Measurements from ENCODE around the gene LRP1-AS.

Gene LRP1-AS

GRCh38 chr12:57161491-57161890, 14.1 kb upstream of the LRP1-AS start:
- Histone ChIP-seq H3K4me1 (ENCODE audit: control insufficient read depth, low read depth, low read length) (no peaks in the 10 kb centered on the region), H2AK5ac (ENCODE audit: low read length) (no peak overlapping the region), H2BK120ac (ENCODE audit: low read depth, low read length) (no peak overlapping the region), H3K79me2 (ENCODE audit: control insufficient read depth, insufficient read depth, low read length) (no peaks in the 10 kb centered on the region), H3K27me3 (ENCODE audit: insufficient read depth, low read length, poor library complexity) (no peaks in the 10 kb centered on the region), H3K4me2 (ENCODE audit: low read length) (no peak overlapping the region), H3K23ac (ENCODE audit: low read length) (no peak overlapping the region), H4K5ac (ENCODE audit: low read length) (no peak overlapping the region), H3K4ac (ENCODE audit: low read depth, low read length) (no peak overlapping the region), H3K79me1 (ENCODE audit: low read length) (no peaks in the 10 kb centered on the region), H3K27ac (ENCODE audit: low read depth, low read length) (no peak overlapping the region), H3K18ac (ENCODE audit: low read length) (no peak overlapping the region), H3K56ac (ENCODE audit: low read length) (no peak overlapping the region), H2BK5ac (ENCODE audit: low read length) (no peak overlapping the region), H3K4me3 (ENCODE audit: low read length) (no peak overlapping the region), H4K8ac (ENCODE audit: low read depth, low read length) (no peak overlapping the region), H3K36me3 (ENCODE audit: control insufficient read depth, insufficient read depth, low read length) (peaks cover 29% of the 10 kb centered on the region), H2BK15ac (replicated peaks; ENCODE audit: low read depth) (no peak overlapping the region), H3K9ac (ENCODE audit: low read length) (no peak overlapping the region)
- no peak for DNase-seq
- WGBS (ENCODE audit: extremely low coverage, insufficient coverage, low lambda C conversion rate), result no CpG with 5 or more reads among the region's 7 CpGs

DNA sequence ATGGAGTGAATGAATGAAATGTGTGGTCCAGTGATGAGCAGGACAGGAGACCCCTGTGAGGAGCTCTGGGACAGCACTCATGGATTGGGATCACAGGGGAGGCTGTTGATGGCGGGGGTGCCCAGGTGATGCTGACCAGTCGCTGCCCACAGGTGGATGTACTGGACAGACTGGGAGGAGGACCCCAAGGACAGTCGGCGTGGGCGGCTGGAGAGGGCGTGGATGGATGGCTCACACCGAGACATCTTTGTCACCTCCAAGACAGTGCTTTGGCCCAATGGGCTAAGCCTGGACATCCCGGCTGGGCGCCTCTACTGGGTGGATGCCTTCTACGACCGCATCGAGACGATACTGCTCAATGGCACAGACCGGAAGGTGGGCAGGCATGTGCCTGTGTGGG, 13.3 kb upstream of the LRP1-AS start:
- no peaks in the 10 kb centered on the region for H3K4me1 ChIP-seq (ENCODE audit: control insufficient read depth, low read depth, low read length)
- no peak for DNase-seq
- H2BK15ac ChIP-seq (replicated peaks; ENCODE audit: low read depth), result no peak overlapping the region
- H3K23ac ChIP-seq (ENCODE audit: low read length), result no peak overlapping the region
- no peak overlapping the region for H4K8ac ChIP-seq (ENCODE audit: low read depth, low read length)
- H4K5ac ChIP-seq (ENCODE audit: low read length), result no peak overlapping the region
- no peak overlapping the region for H3K56ac ChIP-seq (ENCODE audit: low read length)
- no CpG with 5 or more reads among the region's 14 CpGs for WGBS (ENCODE audit: extremely low coverage, insufficient coverage, low lambda C conversion rate)
- H3K4ac ChIP-seq (ENCODE audit: low read depth, low read length), result no peak overlapping the region
- H3K79me1 ChIP-seq (ENCODE audit: low read length), result no peaks in the 10 kb centered on the region
- H3K27me3 ChIP-seq (ENCODE audit: insufficient read depth, low read length, poor library complexity), result no peaks in the 10 kb centered on the region
- H2AK5ac ChIP-seq (ENCODE audit: low read length), result no peak overlapping the region
- H3K9ac ChIP-seq (ENCODE audit: low read length), result no peak overlapping the region
- no peak overlapping the region for H3K18ac ChIP-seq (ENCODE audit: low read length)
- H3K4me2 ChIP-seq (ENCODE audit: low read length), result no peak overlapping the region
- H3K4me3 ChIP-seq (ENCODE audit: low read length), result no peak overlapping the region
- H3K27ac ChIP-seq (ENCODE audit: low read depth, low read length), result no peak overlapping the region
- H2BK120ac ChIP-seq (ENCODE audit: low read depth, low read length), result no peak overlapping the region
- H3K36me3 ChIP-seq (ENCODE audit: control insufficient read depth, insufficient read depth, low read length), result peaks cover 28% of the 10 kb centered on the region
- no peak overlapping the region for H2BK5ac ChIP-seq (ENCODE audit: low read length)
- H3K79me2 ChIP-seq (ENCODE audit: control insufficient read depth, insufficient read depth, low read length), result no peaks in the 10 kb centered on the region

GRCh38 chr12:57160040-57160439, 12.6 kb upstream of the LRP1-AS start:
- H3K4ac ChIP-seq (ENCODE audit: low read depth, low read length), result no peak overlapping the region
- no peak overlapping the region for H2BK5ac ChIP-seq (ENCODE audit: low read length)
- no peak overlapping the region for H4K5ac ChIP-seq (ENCODE audit: low read length)
- no CpG with 5 or more reads among the region's 4 CpGs for WGBS (ENCODE audit: extremely low coverage, insufficient coverage, low lambda C conversion rate)
- no peaks in the 10 kb centered on the region for H3K4me1 ChIP-seq (ENCODE audit: control insufficient read depth, low read depth, low read length)
- no peak for DNase-seq
- no peak overlapping the region for H3K23ac ChIP-seq (ENCODE audit: low read length)
- no peaks in the 10 kb centered on the region for H3K79me1 ChIP-seq (ENCODE audit: low read length)
- no peak overlapping the region for H4K8ac ChIP-seq (ENCODE audit: low read depth, low read length)
- H3K4me2 ChIP-seq (ENCODE audit: low read length), result no peak overlapping the region
- H3K56ac ChIP-seq (ENCODE audit: low read length), result no peak overlapping the region
- H3K79me2 ChIP-seq (ENCODE audit: control insufficient read depth, insufficient read depth, low read length), result no peaks in the 10 kb centered on the region
- H2AK5ac ChIP-seq (ENCODE audit: low read length), result no peak overlapping the region
- H3K27me3 ChIP-seq (ENCODE audit: insufficient read depth, low read length, poor library complexity), result no peaks in the 10 kb centered on the region
- H3K9ac ChIP-seq (ENCODE audit: low read length), result no peak overlapping the region
- H2BK15ac ChIP-seq (replicated peaks; ENCODE audit: low read depth), result no peak overlapping the region
- no peak overlapping the region for H2BK120ac ChIP-seq (ENCODE audit: low read depth, low read length)
- H3K18ac ChIP-seq (ENCODE audit: low read length), result no peak overlapping the region
- no peak overlapping the region for H3K27ac ChIP-seq (ENCODE audit: low read depth, low read length)
- peaks cover 31% of the 10 kb centered on the region for H3K36me3 ChIP-seq (ENCODE audit: control insufficient read depth, insufficient read depth, low read length)
- no peak overlapping the region for H3K4me3 ChIP-seq (ENCODE audit: low read length)

GRCh38 chr12:57159311-57159710, 11.9 kb upstream of the LRP1-AS start:
- no peak for DNase-seq
- Histone ChIP-seq H3K36me3 (ENCODE audit: control insufficient read depth, insufficient read depth, low read length) (peaks cover 33% of the 10 kb centered on the region), H3K23ac (ENCODE audit: low read length) (no peak overlapping the region), H3K4me3 (ENCODE audit: low read length) (no peak overlapping the region), H3K9ac (ENCODE audit: low read length) (no peak overlapping the region), H3K18ac (ENCODE audit: low read length) (no peak overlapping the region), H3K4me2 (ENCODE audit: low read length) (no peak overlapping the region), H2BK15ac (replicated peaks; ENCODE audit: low read depth) (no peak overlapping the region), H3K27ac (ENCODE audit: low read depth, low read length) (no peak overlapping the region), H2BK120ac (ENCODE audit: low read depth, low read length) (no peak overlapping the region), H3K4ac (ENCODE audit: low read depth, low read length) (no peak overlapping the region), H2BK5ac (ENCODE audit: low read length) (no peak overlapping the region), H2AK5ac (ENCODE audit: low read length) (no peak overlapping the region), H3K56ac (ENCODE audit: low read length) (no peak overlapping the region), H3K79me1 (ENCODE audit: low read length) (no peaks in the 10 kb centered on the region), H4K8ac (ENCODE audit: low read depth, low read length) (no peak overlapping the region), H3K79me2 (ENCODE audit: control insufficient read depth, insufficient read depth, low read length) (no peaks in the 10 kb centered on the region), H3K4me1 (ENCODE audit: control insufficient read depth, low read depth, low read length) (no peaks in the 10 kb centered on the region), H3K27me3 (ENCODE audit: insufficient read depth, low read length, poor library complexity) (no peaks in the 10 kb centered on the region), H4K5ac (ENCODE audit: low read length) (no peak overlapping the region)
- WGBS (ENCODE audit: extremely low coverage, insufficient coverage, low lambda C conversion rate), result no CpG with 5 or more reads among the region's 4 CpGs

DNA sequence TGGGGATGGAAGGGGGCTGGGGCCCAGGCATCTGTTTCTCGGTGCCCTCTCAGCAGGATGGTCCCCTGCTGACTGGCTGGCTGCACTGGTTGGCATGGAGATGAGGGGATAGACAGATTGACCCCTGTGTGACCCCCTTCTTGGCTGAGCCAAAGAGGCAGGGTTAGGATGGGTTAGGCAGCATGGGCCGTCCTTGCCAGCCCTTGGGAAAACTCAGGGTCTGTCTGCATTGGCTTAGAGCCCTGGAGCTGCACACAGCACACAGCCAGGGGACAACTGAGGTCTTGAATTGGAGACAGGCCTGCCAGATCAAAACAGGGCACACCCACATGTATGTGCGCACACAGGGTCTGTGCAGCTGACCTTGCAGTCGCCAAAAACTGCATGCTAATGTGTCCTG, 11.2 kb upstream of the LRP1-AS start:
- DNase-seq, result no peak
- H3K27ac ChIP-seq (ENCODE audit: low read depth, low read length), result no peak overlapping the region
- no peak overlapping the region for H2BK5ac ChIP-seq (ENCODE audit: low read length)
- H3K4ac ChIP-seq (ENCODE audit: low read depth, low read length), result no peak overlapping the region
- H4K5ac ChIP-seq (ENCODE audit: low read length), result no peak overlapping the region
- H3K23ac ChIP-seq (ENCODE audit: low read length), result no peak overlapping the region
- H3K79me2 ChIP-seq (ENCODE audit: control insufficient read depth, insufficient read depth, low read length), result no peaks in the 10 kb centered on the region
- no peak overlapping the region for H2BK120ac ChIP-seq (ENCODE audit: low read depth, low read length)
- H3K4me2 ChIP-seq (ENCODE audit: low read length), result no peak overlapping the region
- peaks cover 36% of the 10 kb centered on the region for H3K36me3 ChIP-seq (ENCODE audit: control insufficient read depth, insufficient read depth, low read length)
- no peak overlapping the region for H3K56ac ChIP-seq (ENCODE audit: low read length)
- no peak overlapping the region for H3K9ac ChIP-seq (ENCODE audit: low read length)
- no CpG with 5 or more reads among the region's 4 CpGs for WGBS (ENCODE audit: extremely low coverage, insufficient coverage, low lambda C conversion rate)
- H3K4me3 ChIP-seq (ENCODE audit: low read length), result no peak overlapping the region
- no peak overlapping the region for H4K8ac ChIP-seq (ENCODE audit: low read depth, low read length)
- no peaks in the 10 kb centered on the region for H3K4me1 ChIP-seq (ENCODE audit: control insufficient read depth, low read depth, low read length)
- H2AK5ac ChIP-seq (ENCODE audit: low read length), result no peak overlapping the region
- no peaks in the 10 kb centered on the region for H3K79me1 ChIP-seq (ENCODE audit: low read length)
- no peak overlapping the region for H3K18ac ChIP-seq (ENCODE audit: low read length)
- H2BK15ac ChIP-seq (replicated peaks; ENCODE audit: low read depth), result no peak overlapping the region
- H3K27me3 ChIP-seq (ENCODE audit: insufficient read depth, low read length, poor library complexity), result no peaks in the 10 kb centered on the region

DNA sequence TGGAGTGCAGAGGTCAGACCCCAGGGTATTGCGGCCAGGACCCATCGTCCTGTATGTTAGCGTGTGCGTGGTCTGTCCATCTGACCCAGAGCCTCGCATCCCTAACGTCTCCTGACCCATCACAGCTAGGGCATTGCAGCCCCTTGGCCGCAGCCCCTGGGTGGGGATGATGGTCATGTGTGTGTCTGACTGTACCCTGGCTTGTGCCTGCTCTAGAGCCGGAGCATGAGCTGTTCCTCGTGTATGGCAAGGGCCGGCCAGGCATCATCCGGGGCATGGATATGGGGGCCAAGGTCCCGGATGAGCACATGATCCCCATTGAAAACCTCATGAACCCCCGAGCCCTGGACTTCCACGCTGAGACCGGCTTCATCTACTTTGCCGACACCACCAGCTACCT, 10.8 kb upstream of the LRP1-AS start:
- Histone ChIP-seq H3K79me1 (ENCODE audit: low read length) (no peaks in the 10 kb centered on the region), H2AK5ac (ENCODE audit: low read length) (no peak overlapping the region), H4K8ac (ENCODE audit: low read depth, low read length) (no peak overlapping the region), H3K23ac (ENCODE audit: low read length) (no peak overlapping the region), H3K9ac (ENCODE audit: low read length) (no peak overlapping the region), H3K27me3 (ENCODE audit: insufficient read depth, low read length, poor library complexity) (no peaks in the 10 kb centered on the region), H3K79me2 (ENCODE audit: control insufficient read depth, insufficient read depth, low read length) (no peaks in the 10 kb centered on the region), H3K4me2 (ENCODE audit: low read length) (no peak overlapping the region), H2BK15ac (replicated peaks; ENCODE audit: low read depth) (no peak overlapping the region), H3K56ac (ENCODE audit: low read length) (no peak overlapping the region), H3K27ac (ENCODE audit: low read depth, low read length) (no peak overlapping the region), H3K36me3 (ENCODE audit: control insufficient read depth, insufficient read depth, low read length) (peaks cover 36% of the 10 kb centered on the region), H3K4me3 (ENCODE audit: low read length) (no peak overlapping the region), H4K5ac (ENCODE audit: low read length) (no peak overlapping the region), H2BK5ac (ENCODE audit: low read length) (no peak overlapping the region), H3K18ac (ENCODE audit: low read length) (no peak overlapping the region), H3K4ac (ENCODE audit: low read depth, low read length) (no peak overlapping the region), H2BK120ac (ENCODE audit: low read depth, low read length) (no peak overlapping the region), H3K4me1 (ENCODE audit: control insufficient read depth, low read depth, low read length) (no peaks in the 10 kb centered on the region)
- DNase-seq, result no peak
- no CpG with 5 or more reads among the region's 16 CpGs for WGBS (ENCODE audit: extremely low coverage, insufficient coverage, low lambda C conversion rate)
